Spleen (tissue), 11 donors: ENCODE measurements around the gene EVA1C. TPM values are rescaled to one million over a fixed set of nuclear protein-coding genes. Genes with fewer than 3 reads are reported as not detected.

Source experiments
- DNase-seq: peaks from one replicate; pipeline ENCODE4 v3.0.0-alpha.2; 2020
- H3K27ac ChIP-seq, 8 donors: fragments of 200-600 bp; sonication (generic) in 7 of 8; 1 replicate in 4 of 8; 2 replicates in 4 of 8; pipeline versions ENCODE4 v1.5.0 to v1.8.0; 2016 to 2021; ENCODE audit warnings: inconsistent platforms in 4 of 8, mild to moderate bottlenecking in 4 of 8, moderate library complexity in 1 of 8
- H3K27me3 ChIP-seq, 7 donors: fragments of 200-600 bp; sonication (generic) in 6 of 7; replicated peaks in 1 of 7; 1 replicate in 4 of 7; 2 replicates in 3 of 7; pipeline versions ENCODE4 v1.5.0 to v1.8.0; 2016 to 2021; ENCODE audit warnings: inconsistent platforms in 3 of 7, mild to moderate bottlenecking in 1 of 7
- H3K36me3 ChIP-seq, 6 donors: fragments of 200-600 bp; sonication (generic) in 5 of 6; 1 replicate in 4 of 6; 2 replicates in 2 of 6; pipeline versions ENCODE4 v1.5.0 to v1.8.0; 2016 to 2021; ENCODE audit warnings: inconsistent platforms in 2 of 6
- H3K4me1 ChIP-seq, 6 donors: fragments of 200-600 bp; sonication (generic) in 5 of 6; 1 replicate in 3 of 6; 2 replicates in 3 of 6; pipeline versions ENCODE4 v1.5.0 to v1.8.0; 2016 to 2021; ENCODE audit warnings: inconsistent platforms in 3 of 6
- H3K4me3 ChIP-seq, 8 donors: fragments of 200-600 bp; sonication (generic) in 7 of 8; 1 replicate in 4 of 8; 2 replicates in 4 of 8; pipeline versions ENCODE4 v1.5.0 to v1.8.0; 2016 to 2021; ENCODE audit warnings: inconsistent platforms in 4 of 8, mild to moderate bottlenecking in 4 of 8, moderate library complexity in 2 of 8
- H3K9me3 ChIP-seq, 8 donors: fragments of 200-600 bp; sonication (generic) in 7 of 8; 1 replicate in 4 of 8; 2 replicates in 4 of 8; pipeline versions ENCODE4 v1.5.0 to v1.8.0; 2016 to 2021; ENCODE audit warnings: inconsistent platforms in 4 of 8
- POLR2A ChIP-seq, 3 donors: fragments of 450-650 bp; IDR thresholded peaks; one replicate each; pipeline ENCODE4 v1.5.1; 2017; ENCODE audit warnings: antibody characterized with exemption in 3 of 3, mild to moderate bottlenecking in 1 of 3
- POLR2AphosphoS5 ChIP-seq, 3 donors: sonication (generic); formaldehyde crosslinking; IDR thresholded peaks; one replicate each; pipeline ENCODE4 v1.5.1; 2017; ENCODE audit warnings: antibody characterized with exemption in 3 of 3
- WGBS, 5 donors: extraction: QIAGEN DNeasy Blood & Tissue Kit in 3 of 5; methylation state at CpG; one replicate each; pipeline versions ENCODE4 v1.1.5 to v1.1.7; 2013 to 2018; 5-methylcytosine and 5-hydroxymethylcytosine counted together
- intact Hi-C: fragments of 100-400 bp; cut with DNase I; formaldehyde crosslinking; loops from one replicate; pipeline ENCODE4 v1.15.0; 2023; ENCODE audit warnings: low total_unique reads
- polyA plus RNA-seq, 3 donors: library from polyadenylated mRNA; stranded (reverse); fragments of 200-250 nt; gene quantifications; one replicate each; pipeline ENCODE4 v1.2.1, GENCODE V29; 2013
- small RNA-seq, 4 donors: library from RNA; depleted of rRNA; stranded (forward); fragments of <200 nt; gene quantifications; one replicate each; pipeline ENCODE3, GENCODE V24; 2016
- total RNA-seq, 7 donors: library from RNA; depleted of rRNA in 3 of 7; stranded (reverse); fragments of >200 nt in 3 of 7; fragmentation: NEBNext Ultra II Directional in 4 of 7; extraction: Animal tissue kit (Norgen Biotek cat#: 25700) in 4 of 7; gene quantifications; one replicate each; pipeline versions ENCODE4 v1.1.0 to v1.2.1, GENCODE V29; 2016 to 2021
- TF ChIP-seq, protein P1 (sequence below), 11 experiments: fragments of 200-600 bp in 7 of 11; fragments of 450-650 bp in 4 of 11; sonication (generic) in 4 of 11; IDR thresholded peaks in 8 of 11; conservative IDR thresholded peaks in 3 of 11; 1 replicate in 7 of 11; 2 replicates in 4 of 11; pipeline versions ENCODE4 v1.4.0 to v1.8.0; 2016 to 2021; ENCODE audit warnings: antibody characterized with exemption in 11 of 11, inconsistent platforms in 4 of 11, mild to moderate bottlenecking in 1 of 11
- donor health status: healthy with polysubstance abuse.
- donor health status: DM: no; HTN: no; CAD: no; lungs with moderate emphysema.
- donor health status: DM: no; HTN: no; CAD: no.
- donor health status: Bipolar disorder and iron deficiency.
- donor health status: healthy.
- donor health status: DM: no; HTN: no; CAD: no.
- donor health status: DM: yes; HTN: yes; CAD: no.

Gene EVA1C
- total and polyA plus RNA-seq, 10 donors = 11.9 to 39.4 (median 25.4) TPM

DNA sequence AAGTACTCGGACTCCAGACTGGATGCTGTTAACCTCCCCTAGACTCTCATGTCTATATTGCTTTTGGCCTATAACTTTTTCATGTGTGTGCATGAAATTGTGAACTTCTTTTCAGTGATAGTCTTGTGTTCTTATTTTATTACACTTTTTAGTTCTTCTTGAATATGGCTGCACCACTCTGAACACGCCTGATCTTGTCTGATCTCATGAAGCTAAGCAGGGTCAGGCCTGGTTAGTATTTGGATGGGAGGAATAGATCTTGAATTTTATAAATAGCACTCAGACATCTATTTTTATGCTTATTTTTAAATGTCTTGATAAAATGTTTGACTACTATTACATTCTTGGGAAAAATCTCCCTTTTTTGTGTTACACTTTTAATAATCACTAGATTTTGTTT, 150.4 kb downstream of the EVA1C start:
- Histone ChIP-seq H3K4me3 (no peak overlapping the region), H3K27me3 (peaks cover 0 to 10% (median 0%) of the 10 kb centered on the region in 7 donors), H3K4me1 (no peaks in the 10 kb centered on the region), H3K27ac (no peak overlapping the region), H3K9me3 (peaks cover 0 to 16% (median 11%) of the 10 kb centered on the region in 8 donors), H3K36me3 (no peaks in the 10 kb centered on the region)
- 91 to 96% (median 93%) methylated on average over 2 of the region's 2 CpGs for WGBS, 5 donors
- TF ChIP-seq POLR2A (IDR thresholded peaks at IDR 0.05) (no peak), POLR2AphosphoS5 (IDR thresholded peaks at IDR 0.05) (no peak)
- TF ChIP-seq, protein P1, sequence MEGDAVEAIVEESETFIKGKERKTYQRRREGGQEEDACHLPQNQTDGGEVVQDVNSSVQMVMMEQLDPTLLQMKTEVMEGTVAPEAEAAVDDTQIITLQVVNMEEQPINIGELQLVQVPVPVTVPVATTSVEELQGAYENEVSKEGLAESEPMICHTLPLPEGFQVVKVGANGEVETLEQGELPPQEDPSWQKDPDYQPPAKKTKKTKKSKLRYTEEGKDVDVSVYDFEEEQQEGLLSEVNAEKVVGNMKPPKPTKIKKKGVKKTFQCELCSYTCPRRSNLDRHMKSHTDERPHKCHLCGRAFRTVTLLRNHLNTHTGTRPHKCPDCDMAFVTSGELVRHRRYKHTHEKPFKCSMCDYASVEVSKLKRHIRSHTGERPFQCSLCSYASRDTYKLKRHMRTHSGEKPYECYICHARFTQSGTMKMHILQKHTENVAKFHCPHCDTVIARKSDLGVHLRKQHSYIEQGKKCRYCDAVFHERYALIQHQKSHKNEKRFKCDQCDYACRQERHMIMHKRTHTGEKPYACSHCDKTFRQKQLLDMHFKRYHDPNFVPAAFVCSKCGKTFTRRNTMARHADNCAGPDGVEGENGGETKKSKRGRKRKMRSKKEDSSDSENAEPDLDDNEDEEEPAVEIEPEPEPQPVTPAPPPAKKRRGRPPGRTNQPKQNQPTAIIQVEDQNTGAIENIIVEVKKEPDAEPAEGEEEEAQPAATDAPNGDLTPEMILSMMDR (IDR thresholded peaks at IDR 0.05 in 8 of 11, conservative IDR thresholded peaks at IDR 0.05 in 3 of 11) = no peak
- no peak for DNase-seq
- intact Hi-C loops = no loop called here

Small RNA genes lying within 50 kb of the gene (small RNA-seq; reads per million reads assigned to genes)
- 0 reads per million in 4 donors for gene RF00438
- gene RNA5SP490 = 0 reads per million in 4 donors
- 3.1 to 24.0 (median 10.2) reads per million in 4 donors for gene SNORA80A

Other genes starting within 250 kb of the EVA1C start
- gene MIS18A, start 133.7 kb upstream of the EVA1C start, total RNA-seq = 1 to 10 TPM; 4.2 to 7.7 (median 6.3) TPM
- 10 to 100 TPM in 1 of 3 donors, 1 to 10 TPM in 2; 7.5 to 10.0 (median 8.2) TPM for gene MIS18A, start 133.7 kb upstream of the EVA1C start, polyA plus RNA-seq
- not detected for gene MRAP, start 113.9 kb upstream of the EVA1C start, total RNA-seq
- under 1 TPM in 1 of 3 donors, not detected in 2; 0.09 TPM for gene MRAP, start 113.9 kb upstream of the EVA1C start, polyA plus RNA-seq
- 10 to 100 TPM; 11.6 to 20.8 (median 12.4) TPM for gene URB1, start 19.7 kb upstream of the EVA1C start, total RNA-seq
- gene URB1, start 19.7 kb upstream of the EVA1C start, polyA plus RNA-seq = 1 to 10 TPM; 2.0 to 3.6 (median 2.5) TPM
- 1 to 10 TPM in 2 of 7 donors, under 1 TPM in 3, not detected in 2; 0.42 to 1.6 (median 0.70) TPM for gene TCP10L, start 172.8 kb downstream of the EVA1C start, total RNA-seq
- gene TCP10L, start 172.8 kb downstream of the EVA1C start, polyA plus RNA-seq = 1 to 10 TPM in 1 of 3 donors, under 1 TPM in 2; 0.49 to 1.1 (median 0.58) TPM
- 10 to 100 TPM; 22.4 to 30.4 (median 27.0) TPM for gene CFAP298, start 199.7 kb downstream of the EVA1C start, total RNA-seq
- 10 to 100 TPM; 28.7 to 34.6 (median 32.3) TPM for gene CFAP298, start 199.7 kb downstream of the EVA1C start, polyA plus RNA-seq